LNCAP (cell line): ENCODE results near the gene MMP24.

Experiments used
- TF ChIP-seq, protein P1 (sequence below): fragments of 450-650 bp; IDR thresholded peaks from 2 replicates; pipeline ENCODE4 v1.5.1; 2017; ENCODE audit warnings: mild to moderate bottlenecking

The MMP24 gene

DNA sequence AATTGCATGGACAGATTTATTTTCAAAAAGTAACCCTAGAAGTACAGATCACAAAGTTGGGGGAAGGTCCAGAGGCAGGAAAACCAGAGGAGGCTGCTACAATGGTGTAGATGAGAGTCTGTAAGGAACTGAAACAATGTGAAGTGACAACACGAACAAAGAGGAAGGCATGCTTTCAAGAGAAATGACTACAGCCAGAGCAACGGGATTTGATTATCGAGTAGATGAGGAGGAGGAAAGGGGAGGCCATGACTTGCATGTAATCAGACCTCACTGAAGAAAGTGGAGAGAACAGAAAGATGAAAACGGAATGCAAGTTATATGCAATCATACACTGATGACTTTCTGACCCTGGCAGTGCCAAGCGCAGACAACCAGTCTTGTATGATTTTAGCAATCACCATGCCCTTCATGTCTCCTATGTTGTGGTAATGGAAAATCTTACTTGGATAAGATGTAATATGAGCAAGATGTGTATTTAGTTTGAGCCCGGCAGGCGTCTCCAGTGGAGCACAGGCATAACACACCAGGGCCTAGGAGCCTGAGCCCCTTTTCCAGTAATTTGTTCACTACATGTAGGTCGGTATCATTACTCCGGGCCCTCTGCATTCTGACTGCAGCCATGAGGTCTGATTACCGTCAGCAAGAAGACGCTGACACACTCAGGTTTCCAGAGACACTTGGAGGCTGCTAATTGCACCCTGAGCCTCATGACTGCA lies 99.7 kb downstream of the MMP24 start:
- TF ChIP-seq, protein P1, sequence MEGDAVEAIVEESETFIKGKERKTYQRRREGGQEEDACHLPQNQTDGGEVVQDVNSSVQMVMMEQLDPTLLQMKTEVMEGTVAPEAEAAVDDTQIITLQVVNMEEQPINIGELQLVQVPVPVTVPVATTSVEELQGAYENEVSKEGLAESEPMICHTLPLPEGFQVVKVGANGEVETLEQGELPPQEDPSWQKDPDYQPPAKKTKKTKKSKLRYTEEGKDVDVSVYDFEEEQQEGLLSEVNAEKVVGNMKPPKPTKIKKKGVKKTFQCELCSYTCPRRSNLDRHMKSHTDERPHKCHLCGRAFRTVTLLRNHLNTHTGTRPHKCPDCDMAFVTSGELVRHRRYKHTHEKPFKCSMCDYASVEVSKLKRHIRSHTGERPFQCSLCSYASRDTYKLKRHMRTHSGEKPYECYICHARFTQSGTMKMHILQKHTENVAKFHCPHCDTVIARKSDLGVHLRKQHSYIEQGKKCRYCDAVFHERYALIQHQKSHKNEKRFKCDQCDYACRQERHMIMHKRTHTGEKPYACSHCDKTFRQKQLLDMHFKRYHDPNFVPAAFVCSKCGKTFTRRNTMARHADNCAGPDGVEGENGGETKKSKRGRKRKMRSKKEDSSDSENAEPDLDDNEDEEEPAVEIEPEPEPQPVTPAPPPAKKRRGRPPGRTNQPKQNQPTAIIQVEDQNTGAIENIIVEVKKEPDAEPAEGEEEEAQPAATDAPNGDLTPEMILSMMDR: no peak
